GM21390 (cell line): ENCODE results near the gene SLC4A3.
A peak's percentile ranks its signal among the peaks of the same experiment; 100 is the strongest.

Experiments used
- ATAC-seq: cut with Tn5 transposase; IDR thresholded peaks from one replicate; pipeline ENCODE4 v1.9.1; 2021; ENCODE audit not compliant: unreplicated experiment

The SLC4A3 gene

GRCh38 chr2:219632760-219633105 lies 5.3 kb downstream of the SLC4A3 start:
- ATAC-seq, result no peak

DNA sequence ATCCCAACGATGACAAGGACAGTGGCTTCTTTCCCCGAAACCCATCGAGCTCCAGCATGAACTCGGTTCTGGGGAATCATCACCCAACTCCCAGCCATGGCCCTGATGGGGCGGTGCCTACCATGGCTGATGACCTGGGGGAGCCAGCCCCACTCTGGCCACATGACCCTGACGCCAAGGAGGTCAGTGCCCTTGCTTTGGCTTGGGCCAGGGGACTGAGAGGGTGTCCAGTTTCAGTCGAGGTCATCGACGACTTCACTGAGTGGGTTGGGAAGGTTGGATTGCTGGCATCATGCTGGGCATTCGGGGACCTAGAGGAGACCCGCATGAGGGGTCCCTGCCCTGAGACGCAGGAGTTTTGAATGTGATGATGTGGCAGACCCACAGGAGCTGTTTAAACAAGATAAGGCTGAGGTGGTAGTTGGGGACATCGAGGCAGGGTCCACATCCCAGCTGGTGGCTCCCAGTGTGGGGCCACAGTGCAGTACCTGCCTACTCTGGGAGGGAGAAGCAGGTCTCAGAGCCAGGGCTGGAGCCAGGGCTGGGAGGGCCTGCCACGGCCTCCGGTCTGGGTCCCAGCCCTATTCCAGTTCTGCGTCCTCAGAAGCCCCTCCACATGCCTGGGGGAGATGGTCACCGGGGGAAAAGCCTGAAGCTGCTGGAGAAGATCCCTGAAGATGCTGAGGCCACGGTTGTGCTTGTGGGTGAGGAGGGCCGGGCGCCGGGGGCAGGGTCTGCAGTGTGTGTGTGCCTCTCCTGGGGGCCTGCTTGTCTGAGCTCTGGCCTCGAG lies 6.0 kb downstream of the SLC4A3 start:
- ATAC-seq, result no peak

DNA sequence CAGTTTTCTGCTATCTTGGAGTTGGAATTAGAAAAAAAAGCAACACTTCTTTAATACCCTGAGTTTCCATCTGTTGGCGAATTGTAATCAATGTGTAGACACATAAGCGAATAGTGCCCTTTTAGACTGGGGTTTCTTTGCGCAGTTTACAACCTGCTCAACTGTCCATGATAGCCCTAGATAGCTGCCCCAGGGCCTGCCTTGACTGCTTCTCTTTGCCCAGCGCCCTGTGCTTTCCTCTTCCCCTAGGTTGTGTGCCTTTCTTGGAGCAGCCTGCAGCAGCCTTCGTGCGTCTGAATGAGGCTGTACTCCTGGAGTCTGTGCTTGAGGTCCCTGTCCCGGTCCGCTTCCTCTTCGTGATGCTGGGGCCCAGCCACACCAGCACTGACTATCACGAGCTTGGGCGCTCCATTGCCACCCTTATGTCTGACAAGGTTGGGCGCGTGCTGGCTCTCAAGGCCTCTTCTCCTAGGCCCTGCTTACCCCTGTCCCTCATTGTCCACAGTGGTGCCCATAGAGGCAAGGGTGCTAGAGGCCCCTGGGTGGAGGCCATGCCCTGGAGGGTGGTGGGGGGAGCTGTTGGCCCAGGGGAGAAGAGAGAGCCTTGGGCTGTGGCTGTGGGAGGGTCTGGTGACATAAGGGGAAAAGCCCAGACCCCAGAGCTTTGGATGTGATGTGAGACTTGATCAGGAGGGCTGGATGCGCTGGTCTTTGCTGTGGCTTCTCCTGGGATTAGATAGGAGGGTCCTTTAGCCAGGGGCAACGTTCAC lies 6.9 kb downstream of the SLC4A3 start:
- no peak for ATAC-seq

DNA sequence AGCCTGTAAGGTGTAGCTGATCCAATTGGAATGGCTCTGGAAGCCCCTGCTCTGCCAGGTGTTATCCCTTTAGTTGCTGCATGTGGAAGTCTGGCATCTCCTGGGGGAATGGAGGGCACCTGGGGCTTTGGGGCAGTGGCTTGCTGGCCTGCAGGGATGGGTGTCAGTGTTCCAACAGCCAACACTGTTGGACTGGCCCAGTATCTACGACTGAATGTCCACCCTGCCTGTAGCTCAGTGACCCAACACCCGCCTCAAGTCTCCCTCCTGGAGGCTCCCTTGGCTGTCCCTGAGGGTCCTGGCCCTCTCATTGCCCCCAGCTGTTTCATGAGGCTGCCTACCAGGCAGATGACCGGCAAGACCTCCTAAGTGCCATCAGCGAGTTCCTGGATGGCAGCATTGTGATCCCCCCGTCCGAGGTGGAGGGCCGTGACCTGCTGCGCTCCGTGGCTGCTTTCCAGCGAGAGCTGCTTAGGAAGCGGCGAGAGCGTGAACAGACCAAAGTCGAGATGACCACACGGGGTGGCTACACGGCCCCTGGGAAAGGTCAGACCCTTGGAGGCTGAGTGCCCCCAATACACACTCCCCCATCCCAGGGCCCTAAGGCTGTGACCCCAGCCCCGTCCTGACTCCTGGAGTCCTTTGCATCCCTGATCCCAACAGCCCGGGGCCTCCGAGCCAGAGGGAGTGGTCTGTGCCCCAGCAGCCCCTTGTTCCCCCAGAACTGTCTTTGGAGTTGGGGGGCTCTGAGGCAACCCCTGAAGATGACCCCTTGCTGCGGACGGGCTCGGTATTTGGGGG lies 7.7 kb downstream of the SLC4A3 start:
- ATAC-seq, result no peak

DNA sequence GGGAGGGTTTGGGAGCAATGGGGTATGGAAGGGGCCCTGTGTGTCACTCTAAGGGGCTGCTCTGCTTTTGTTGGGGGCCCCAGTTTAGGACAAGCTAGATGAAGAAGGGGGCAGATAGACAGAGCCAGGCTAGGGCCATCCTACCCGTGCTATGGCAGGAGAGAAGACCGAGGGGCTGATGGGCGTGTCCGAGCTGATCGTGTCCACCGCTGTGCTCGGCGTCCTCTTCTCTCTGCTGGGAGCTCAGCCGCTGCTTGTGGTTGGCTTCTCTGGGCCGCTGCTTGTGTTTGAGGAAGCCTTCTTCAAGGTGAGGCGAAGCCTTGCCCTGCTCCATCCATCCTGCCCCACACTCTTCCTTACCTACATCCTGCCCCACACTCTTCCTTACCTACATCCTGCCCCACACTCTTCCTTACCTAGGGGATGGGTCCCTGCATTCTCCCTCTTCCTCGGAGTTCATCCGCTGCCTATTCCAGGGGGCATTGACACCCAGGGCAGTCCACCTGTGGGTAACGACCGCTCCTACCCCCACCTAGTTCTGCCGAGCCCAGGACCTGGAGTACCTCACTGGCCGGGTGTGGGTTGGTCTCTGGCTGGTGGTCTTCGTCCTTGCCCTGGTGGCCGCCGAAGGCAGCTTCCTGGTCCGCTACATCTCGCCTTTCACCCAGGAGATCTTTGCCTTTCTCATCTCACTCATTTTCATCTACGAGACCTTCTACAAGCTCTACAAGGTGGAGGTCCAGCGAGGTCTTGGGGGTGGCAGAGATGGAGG lies 8.9 kb downstream of the SLC4A3 start:
- ATAC-seq, result no peak

GRCh38 chr2:219636941-219637841 lies 9.8 kb downstream of the SLC4A3 start:
- ATAC-seq, result no peak

GRCh38 chr2:219637842-219638185 lies 10.4 kb downstream of the SLC4A3 start:
- no peak for ATAC-seq

DNA sequence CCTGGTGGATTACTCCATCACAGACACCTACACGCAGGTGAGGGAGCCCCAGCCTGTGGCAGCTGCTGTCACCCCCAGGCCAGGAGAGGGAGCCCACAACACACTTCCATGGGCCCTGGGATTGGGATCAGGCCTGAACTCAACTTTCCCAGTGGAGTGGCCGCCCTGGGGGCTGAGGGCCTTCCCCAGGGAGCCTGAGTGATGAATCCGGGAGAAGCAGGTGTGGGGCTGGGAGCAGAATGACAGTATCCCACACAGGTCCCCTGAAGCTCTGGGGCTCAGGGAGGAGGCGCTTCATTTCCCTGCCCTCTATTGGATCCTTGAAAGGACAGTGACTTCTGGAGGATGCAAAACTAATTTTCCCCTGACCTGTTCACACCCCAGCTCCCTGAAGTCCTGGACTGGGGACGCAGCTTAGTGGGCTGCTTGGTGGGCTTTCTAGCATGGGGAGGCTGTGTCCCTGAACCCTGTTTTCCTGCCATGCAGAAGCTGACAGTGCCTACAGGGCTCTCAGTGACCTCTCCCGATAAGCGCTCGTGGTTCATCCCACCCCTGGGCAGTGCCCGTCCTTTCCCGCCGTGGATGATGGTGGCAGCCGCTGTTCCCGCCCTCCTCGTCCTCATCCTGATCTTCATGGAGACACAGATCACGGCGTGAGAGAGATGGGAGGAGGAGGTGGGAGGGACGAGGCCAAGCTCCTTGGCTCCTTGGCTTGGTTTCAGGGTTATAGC lies 11.0 kb downstream of the SLC4A3 start:
- no peak for ATAC-seq

- no peak for ATAC-seq
Measured at GRCh38 chr2:219638948-219639755, 11.7 kb downstream of the SLC4A3 start.

DNA sequence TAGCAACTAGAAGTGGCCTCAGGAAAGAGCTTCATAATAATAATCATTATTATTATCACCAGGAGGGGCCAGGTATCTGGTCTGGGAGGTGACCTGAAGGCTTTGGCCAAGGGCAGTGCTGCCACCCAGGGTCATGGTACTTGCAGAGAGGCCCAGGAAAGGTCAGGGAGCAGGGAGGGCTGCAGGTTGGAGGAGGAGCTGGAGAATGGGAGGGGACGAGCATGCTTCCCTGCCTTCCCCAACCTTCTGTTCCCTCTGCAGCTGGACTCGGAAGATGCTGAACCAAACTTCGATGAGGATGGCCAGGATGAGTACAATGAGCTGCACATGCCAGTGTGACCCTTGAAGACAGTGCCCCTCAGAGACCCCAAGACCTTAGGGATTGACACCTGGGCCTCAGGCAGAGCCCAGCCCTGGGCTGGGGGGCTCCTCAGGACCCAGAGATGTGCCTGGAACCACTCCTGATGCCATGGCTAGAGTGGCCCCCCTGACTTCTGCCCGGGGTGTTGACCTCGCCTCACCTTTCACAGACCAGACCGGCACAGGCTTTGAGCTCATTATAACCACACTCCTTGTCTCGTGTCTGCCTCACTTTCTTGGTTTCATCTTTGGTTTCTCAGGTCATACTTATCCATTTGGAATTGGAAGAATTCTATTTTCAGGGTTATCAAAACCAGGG lies 14.1 kb downstream of the SLC4A3 start:
- ATAC-seq, result no peak

- ATAC-seq, result no peak
Measured at GRCh38 chr2:219642069-219642454, 14.6 kb downstream of the SLC4A3 start.

GRCh38 chr2:219642465-219643083 lies 15.1 kb downstream of the SLC4A3 start:
- peak; percentile 99 for ATAC-seq

DNA sequence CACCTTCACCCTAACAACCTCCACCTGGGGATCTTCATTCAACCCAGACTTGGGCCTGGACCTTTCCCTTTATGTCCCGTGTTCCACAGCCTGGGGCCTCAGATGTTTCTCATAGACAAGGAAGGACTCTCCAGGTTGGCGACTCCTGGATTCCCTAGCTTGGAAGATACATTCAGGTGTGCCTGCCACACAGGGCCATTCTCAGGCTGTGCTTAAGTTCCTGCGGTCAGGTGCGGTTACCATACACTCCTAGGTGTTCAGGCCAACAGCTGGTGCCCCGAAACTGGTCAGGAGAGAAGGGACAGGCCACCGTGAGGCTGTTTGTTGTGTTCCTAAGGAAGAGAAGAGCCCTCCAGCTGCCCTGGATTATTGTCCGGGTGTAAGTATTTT lies 15.6 kb downstream of the SLC4A3 start:
- ATAC-seq, result no peak

GRCh38 chr2:219643788-219644398 lies 16.5 kb downstream of the SLC4A3 start:
- no peak for ATAC-seq

- ATAC-seq, result no peak
Measured at GRCh38 chr2:219644801-219645480, 17.5 kb downstream of the SLC4A3 start.
